AML-193 (cell line): Measurements from ENCODE around the gene ZKSCAN4.
A peak's percentile ranks its signal among the peaks of the same experiment; 100 is the strongest.

ENCODE experiments used
- DNase-seq, 2 experiments: peaks; one replicate each; lab custom pipeline; 2025; lab: John Stamatoyannopoulos, UW

ZKSCAN4 gene

GRCh38 chr6:28208111-28208659, 43.9 kb downstream of the ZKSCAN4 start:
- no peak for DNase-seq

- no peak for DNase-seq
These were observed 44.5 kb downstream of the ZKSCAN4 start for GRCh38 chr6:28207510-28208110.

GRCh38 chr6:28206928-28207509, 45.0 kb downstream of the ZKSCAN4 start:
- DNase-seq, result no peak

GRCh38 chr6:28206527-28206926, 45.5 kb downstream of the ZKSCAN4 start:
- no peak for DNase-seq

- DNase-seq, result peak; percentile 73 to 79
These were observed 46.2 kb downstream of the ZKSCAN4 start for GRCh38 chr6:28205879-28206278.

GRCh38 chr6:28203201-28203600, 48.9 kb downstream of the ZKSCAN4 start:
- no peak for DNase-seq

GRCh38 chr6:28200020-28200419, 52.0 kb downstream of the ZKSCAN4 start:
- no peak for DNase-seq
